ENCODE results near the gene KDM6A. TPM values are rescaled to one million over a fixed set of nuclear protein-coding genes. Genes with fewer than 3 reads are reported as not detected.
"Not testable (repeated sequence)": the region's sequence is repeated elsewhere in the genome, so short reads cannot be mapped to it uniquely, and the experiment has no call there.

The KDM6A gene
- total RNA-seq, 1 experiment from 2014 or later: 7.5 TPM

- DNase-seq (ENCODE audit: low read depth): peak; percentile 4
Observed at GRCh38 chrX:45006002-45006800, 133.2 kb downstream of the KDM6A start.

- DNase-seq (ENCODE audit: low read depth): no peak
Observed at GRCh38 chrX:45007598-45007997, 134.6 kb downstream of the KDM6A start.

GRCh38 chrX:45009371-45010000 lies 136.5 kb downstream of the KDM6A start:
- peak; percentile 19 for DNase-seq (ENCODE audit: low read depth)

GRCh38 chrX:45011131-45011530 lies 138.1 kb downstream of the KDM6A start:
- DNase-seq (ENCODE audit: low read depth): peak; percentile 12

GRCh38 chrX:45011597-45011996 lies 138.6 kb downstream of the KDM6A start:
- no peak for DNase-seq (ENCODE audit: low read depth)

GRCh38 chrX:45017946-45018345 lies 145.0 kb downstream of the KDM6A start:
- DNase-seq (ENCODE audit: low read depth): no peak

- DNase-seq (ENCODE audit: low read depth): no peak
Observed at GRCh38 chrX:45022150-45022549, 149.2 kb downstream of the KDM6A start.

- no peak for DNase-seq (ENCODE audit: low read depth)
Observed at GRCh38 chrX:45024501-45024900, 151.5 kb downstream of the KDM6A start.

GRCh38 chrX:45026036-45026435 lies 153.0 kb downstream of the KDM6A start:
- DNase-seq (ENCODE audit: low read depth): no peak

GRCh38 chrX:45031830-45032378 lies 158.9 kb downstream of the KDM6A start:
- DNase-seq (ENCODE audit: low read depth): no peak

GRCh38 chrX:45035071-45035470 lies 162.1 kb downstream of the KDM6A start:
- DNase-seq (ENCODE audit: low read depth): no peak

- DNase-seq (ENCODE audit: low read depth): no peak
Observed at GRCh38 chrX:45036161-45036560, 163.2 kb downstream of the KDM6A start.

- DNase-seq (ENCODE audit: low read depth): not testable (repeated sequence)
Observed at GRCh38 chrX:45040137-45040536, 167.1 kb downstream of the KDM6A start.

GRCh38 chrX:45046417-45046816 lies 173.4 kb downstream of the KDM6A start:
- no peak for DNase-seq (ENCODE audit: low read depth)

GRCh38 chrX:45050558-45050957 lies 177.6 kb downstream of the KDM6A start:
- DNase-seq (ENCODE audit: low read depth): no peak

GRCh38 chrX:45056428-45057145 lies 183.6 kb downstream of the KDM6A start:
- DNase-seq (ENCODE audit: low read depth): no peak

GRCh38 chrX:45059906-45060305 lies 186.9 kb downstream of the KDM6A start:
- DNase-seq (ENCODE audit: low read depth): not testable (repeated sequence)

GRCh38 chrX:45063319-45064095 lies 190.5 kb downstream of the KDM6A start:
- DNase-seq (ENCODE audit: low read depth): no peak

- DNase-seq (ENCODE audit: low read depth): peak; percentile 12
Observed at GRCh38 chrX:45068569-45068968, 195.6 kb downstream of the KDM6A start.

- peak; percentile 18 for DNase-seq (ENCODE audit: low read depth)
Observed at GRCh38 chrX:45070116-45071007, 197.4 kb downstream of the KDM6A start.
